ENCODE results near the gene KRTAP5-9. TPM values are rescaled to one million over a fixed set of nuclear protein-coding genes. Genes with fewer than 3 reads are reported as not detected.

The KRTAP5-9 gene
- total and polyA plus RNA-seq, 9 of the 15 experiments (the other 6 are each of a cell fraction or from before 2014, with no cell fraction given), result not detected

GRCh38 chr11:71504531-71504930 lies 43.7 kb upstream of the KRTAP5-9 start:
- peaks cover 7% of the 10 kb centered on the region; the same call in 1 of the 3 replicates for H3K36me3 ChIP-seq (ENCODE audit: control insufficient read depth, insufficient read depth, low read length)
- H2AFZ ChIP-seq (ENCODE audit: low read depth, low read length), result no peak overlapping the region
- H3K4me1 ChIP-seq (replicated peaks in 1 of 2; ENCODE audit: control insufficient read depth in 2 of 2, insufficient read depth in 2 of 2, low read length in 2 of 2), result no peaks in the 10 kb centered on the region
- BruUV-seq (replicated peaks), result no TSS peak
- in situ Hi-C loops (cut with MboI) (no loop called here), intact Hi-C loops (cut with micrococcal nuclease) (no loop called here)
- FAIRE-seq (no peak), DNase-seq (ENCODE audit: extremely low read depth in 1 of 4, low spot score in 3 of 4) (no peak), ATAC-seq (no peak)
- ChIA-PET CTCF (ENCODE audit: low intra/inter-chr PET ratio) (no interaction called here), POLR2A (no interaction called here)
- H3K9me1 ChIP-seq (ENCODE audit: control insufficient read depth, insufficient read depth, low read length), result no peaks in the 10 kb centered on the region
- H3K4me3 ChIP-seq, result no peak overlapping the region
- H3K27ac ChIP-seq (ENCODE audit: extremely low read depth, low read depth, low read length), result no peak overlapping the region
- 38% methylated on average over 7 of the region's 10 CpGs for WGBS (ENCODE audit: insufficient coverage, low coverage, missing lambda C conversion rate)
- H4K20me1 ChIP-seq (replicated peaks; ENCODE audit: control insufficient read depth, insufficient read depth, low read length), result no peaks in the 10 kb centered on the region
- H3K9me3 ChIP-seq (replicated peaks; ENCODE audit: control insufficient read depth, insufficient read depth, low read depth, low read length), result 0 out of 2 replicates have a peak, but pooled peaks cover under 1% of the 10 kb centered on the region
- no peak overlapping the region for H3K4me2 ChIP-seq (ENCODE audit: insufficient read depth, low read length)
- no peak overlapping the region for H3K9ac ChIP-seq (ENCODE audit: insufficient read depth in 1 of 2, low read depth in 2 of 2, low read length in 2 of 2)
- H3K79me2 ChIP-seq (ENCODE audit: control insufficient read depth, insufficient read depth, low read length), result no peaks in the 10 kb centered on the region
- TF ChIP-seq NONO (IDR thresholded peaks at IDR 0.05; ENCODE audit: low read depth in 2 of 2, low read length in 1 of 2) (no peak), PKNOX1 (IDR thresholded peaks at IDR 0.05) (peak; percentile 10; the same call in 1 of the 2 replicates), TFE3 (CRISPR knock-in tag; IDR thresholded peaks at IDR 0.05) (no peak), NFIC (IDR thresholded peaks at IDR 0.05) (peak; percentile 22; the same call in 1 of the 2 replicates), MCM7 (IDR thresholded peaks at IDR 0.05) (no peak), MECOM (CRISPR knock-in tag; IDR thresholded peaks at IDR 0.05) (no peak)
- TF ChIP-seq, protein P1, sequence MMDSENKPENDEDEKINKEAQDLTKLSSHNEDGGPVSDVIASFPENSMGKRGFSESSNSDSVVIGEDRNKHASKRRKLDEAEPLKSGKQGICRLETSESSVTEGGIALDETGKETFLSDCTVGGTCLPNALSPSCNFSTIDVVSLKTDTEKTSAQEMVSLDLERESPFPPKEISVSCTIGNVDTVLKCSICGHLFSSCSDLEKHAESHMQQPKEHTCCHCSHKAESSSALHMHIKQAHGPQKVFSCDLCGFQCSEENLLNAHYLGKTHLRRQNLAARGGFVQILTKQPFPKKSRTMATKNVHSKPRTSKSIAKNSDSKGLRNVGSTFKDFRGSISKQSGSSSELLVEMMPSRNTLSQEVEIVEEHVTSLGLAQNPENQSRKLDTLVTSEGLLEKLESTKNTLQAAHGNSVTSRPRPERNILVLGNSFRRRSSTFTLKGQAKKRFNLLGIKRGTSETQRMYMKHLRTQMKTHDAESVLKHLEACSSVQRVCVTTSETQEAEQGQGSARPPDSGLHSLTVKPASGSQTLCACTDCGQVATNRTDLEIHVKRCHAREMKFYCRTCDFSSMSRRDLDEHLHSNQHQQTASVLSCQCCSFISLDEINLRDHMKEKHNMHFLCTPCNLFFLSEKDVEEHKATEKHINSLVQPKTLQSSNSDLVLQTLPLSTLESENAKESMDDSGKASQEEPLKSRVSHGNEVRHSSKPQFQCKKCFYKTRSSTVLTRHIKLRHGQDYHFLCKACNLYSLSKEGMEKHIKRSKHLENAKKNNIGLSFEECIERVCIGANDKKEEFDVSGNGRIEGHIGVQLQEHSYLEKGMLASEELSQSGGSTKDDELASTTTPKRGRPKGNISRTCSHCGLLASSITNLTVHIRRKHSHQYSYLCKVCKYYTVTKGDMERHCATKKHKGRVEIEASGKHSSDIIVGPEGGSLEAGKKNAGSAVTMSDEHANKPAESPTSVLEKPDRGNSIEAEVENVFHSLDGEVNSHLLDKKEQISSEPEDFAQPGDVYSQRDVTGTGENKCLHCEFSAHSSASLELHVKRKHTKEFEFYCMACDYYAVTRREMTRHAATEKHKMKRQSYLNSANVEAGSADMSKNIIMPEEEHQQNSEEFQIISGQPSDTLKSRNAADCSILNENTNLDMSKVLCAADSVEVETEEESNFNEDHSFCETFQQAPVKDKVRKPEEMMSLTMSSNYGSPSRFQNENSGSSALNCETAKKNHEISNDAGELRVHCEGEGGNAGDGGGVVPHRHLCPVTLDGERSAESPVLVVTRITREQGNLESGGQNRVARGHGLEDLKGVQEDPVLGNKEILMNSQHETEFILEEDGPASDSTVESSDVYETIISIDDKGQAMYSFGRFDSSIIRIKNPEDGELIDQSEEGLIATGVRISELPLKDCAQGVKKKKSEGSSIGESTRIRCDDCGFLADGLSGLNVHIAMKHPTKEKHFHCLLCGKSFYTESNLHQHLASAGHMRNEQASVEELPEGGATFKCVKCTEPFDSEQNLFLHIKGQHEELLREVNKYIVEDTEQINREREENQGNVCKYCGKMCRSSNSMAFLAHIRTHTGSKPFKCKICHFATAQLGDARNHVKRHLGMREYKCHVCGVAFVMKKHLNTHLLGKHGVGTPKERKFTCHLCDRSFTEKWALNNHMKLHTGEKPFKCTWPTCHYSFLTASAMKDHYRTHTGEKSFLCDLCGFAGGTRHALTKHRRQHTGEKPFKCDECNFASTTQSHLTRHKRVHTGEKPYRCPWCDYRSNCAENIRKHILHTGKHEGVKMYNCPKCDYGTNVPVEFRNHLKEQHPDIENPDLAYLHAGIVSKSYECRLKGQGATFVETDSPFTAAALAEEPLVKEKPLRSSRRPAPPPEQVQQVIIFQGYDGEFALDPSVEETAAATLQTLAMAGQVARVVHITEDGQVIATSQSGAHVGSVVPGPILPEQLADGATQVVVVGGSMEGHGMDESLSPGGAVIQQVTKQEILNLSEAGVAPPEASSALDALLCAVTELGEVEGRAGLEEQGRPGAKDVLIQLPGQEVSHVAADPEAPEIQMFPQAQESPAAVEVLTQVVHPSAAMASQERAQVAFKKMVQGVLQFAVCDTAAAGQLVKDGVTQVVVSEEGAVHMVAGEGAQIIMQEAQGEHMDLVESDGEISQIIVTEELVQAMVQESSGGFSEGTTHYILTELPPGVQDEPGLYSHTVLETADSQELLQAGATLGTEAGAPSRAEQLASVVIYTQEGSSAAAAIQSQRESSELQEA (IDR thresholded peaks at IDR 0.05; ENCODE audit: low read depth), result no peak
- TF ChIP-seq, protein P2, sequence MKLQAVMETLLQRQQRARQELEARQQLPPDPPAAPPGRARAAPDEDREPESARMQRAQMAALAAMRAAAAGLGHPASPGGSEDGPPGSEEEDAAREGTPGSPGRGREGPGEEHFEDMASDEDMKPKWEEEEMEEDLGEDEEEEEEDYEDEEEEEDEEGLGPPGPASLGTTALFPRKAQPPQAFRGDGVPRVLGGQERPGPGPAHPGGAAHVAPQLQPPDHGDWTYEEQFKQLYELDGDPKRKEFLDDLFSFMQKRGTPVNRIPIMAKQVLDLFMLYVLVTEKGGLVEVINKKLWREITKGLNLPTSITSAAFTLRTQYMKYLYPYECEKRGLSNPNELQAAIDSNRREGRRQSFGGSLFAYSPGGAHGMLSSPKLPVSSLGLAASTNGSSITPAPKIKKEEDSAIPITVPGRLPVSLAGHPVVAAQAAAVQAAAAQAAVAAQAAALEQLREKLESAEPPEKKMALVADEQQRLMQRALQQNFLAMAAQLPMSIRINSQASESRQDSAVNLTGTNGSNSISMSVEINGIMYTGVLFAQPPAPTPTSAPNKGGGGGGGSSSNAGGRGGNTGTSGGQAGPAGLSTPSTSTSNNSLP (IDR thresholded peaks at IDR 0.05; ENCODE audit: borderline replicate concordance, low read depth, low read length), result no peak
- H3K27me3 ChIP-seq (ENCODE audit: control insufficient read depth in 2 of 2, insufficient read depth in 2 of 2, low read length in 2 of 2), result no peaks in the 10 kb centered on the region
